Fibroblast of lung (primary cell): Measurements from ENCODE around the gene UNC13D. TPM values are rescaled to one million over a fixed set of nuclear protein-coding genes. Genes with fewer than 3 reads are reported as not detected.

Experiments used
- DNase-seq, 2 donors: peaks; one replicate each; pipeline versions ENCODE4 v3.0.0 to v3.0.0-alpha.2; 2010; ENCODE audit warnings: low read depth in 2 of 2
- H2AFZ ChIP-seq: 2 replicates; pipeline ENCODE4 v1.5.1; 2012; ENCODE audit warnings: low read length, control low read depth, inconsistent platforms
- H3K27ac ChIP-seq: 2 replicates; pipeline ENCODE4 v1.5.1; 2011; ENCODE audit warnings: low read length, control low read depth; ENCODE audit not compliant: insufficient read depth
- H3K27me3 ChIP-seq: 2 replicates; pipeline ENCODE4 v1.5.1; 2011; ENCODE audit warnings: mild to moderate bottlenecking, low read length; ENCODE audit not compliant: control insufficient read depth, insufficient read depth
- H3K36me3 ChIP-seq: 2 replicates; pipeline ENCODE4 v1.5.1; 2011; ENCODE audit warnings: low read length; ENCODE audit not compliant: control insufficient read depth, insufficient read depth
- H3K4me1 ChIP-seq: 2 replicates; pipeline ENCODE4 v1.5.1; 2011; ENCODE audit warnings: low read length; ENCODE audit not compliant: control insufficient read depth, insufficient read depth; ENCODE audit errors: extremely low read depth
- H3K4me2 ChIP-seq: 2 replicates; pipeline ENCODE4 v1.5.1; 2011; ENCODE audit warnings: low read length, control low read depth; ENCODE audit not compliant: insufficient read depth; ENCODE audit errors: extremely low read depth
- H3K4me3 ChIP-seq, 4 experiments: fragments of 200-600 bp in 1 of 4; sonication (generic) in 1 of 4; replicated peaks in 1 of 4; 2 replicates each; pipeline ENCODE4 v1.5.1; 2011 to 2016; ENCODE audit warnings: low read length in 4 of 4, low read depth in 3 of 4, mild to moderate bottlenecking in 3 of 4, control low read depth in 2 of 4, inconsistent platforms in 1 of 4, mixed read lengths in 1 of 4; ENCODE audit not compliant: insufficient read depth in 1 of 4; ENCODE audit errors: control extremely low read depth in 1 of 4
- H3K79me2 ChIP-seq: 2 replicates; pipeline ENCODE4 v1.5.1; 2012; ENCODE audit warnings: mild to moderate bottlenecking, low read length, inconsistent platforms; ENCODE audit not compliant: control insufficient read depth, insufficient read depth
- H3K9ac ChIP-seq: 2 replicates; pipeline ENCODE4 v1.5.1; 2011; ENCODE audit warnings: mild to moderate bottlenecking, low read length, control low read depth; ENCODE audit not compliant: insufficient read depth
- H3K9me3 ChIP-seq: 2 replicates; pipeline ENCODE4 v1.5.1; 2012; ENCODE audit warnings: low read depth, low read length; ENCODE audit not compliant: control insufficient read depth, insufficient read depth
- H4K20me1 ChIP-seq: 2 replicates; pipeline ENCODE4 v1.5.1; 2011; ENCODE audit warnings: low read length; ENCODE audit not compliant: control insufficient read depth, insufficient read depth; ENCODE audit errors: extremely low read depth
- EZH2 ChIP-seq: IDR thresholded peaks from 2 replicates; pipeline ENCODE4 v1.5.1; 2012; ENCODE audit warnings: low read length, control low read depth, mild to moderate bottlenecking; ENCODE audit errors: missing control alignments
- polyA plus RNA-seq, 2 donors: library from polyadenylated mRNA; depleted of rRNA in 1 of 2; stranded (reverse) in 1 of 2; unstranded in 1 of 2; fragments of >200 nt; gene quantifications; 2 replicates each; pipeline ENCODE4 v1.2.1, GENCODE V29; 2011 to 2012; ENCODE audit warnings: missing spikeins in 1 of 2
- total RNA-seq: library from RNA; depleted of rRNA; stranded (reverse); fragments of >200 nt; gene quantifications from 2 replicates; pipeline ENCODE4 v1.2.1, GENCODE V29; 2014
- TF ChIP-seq, protein P1 (sequence below), 2 donors: IDR thresholded peaks in 1 of 2; conservative IDR thresholded peaks in 1 of 2; 1 replicate in 1 of 2; 2 replicates in 1 of 2; pipeline ENCODE4 v1.5.1; 2011 to 2012; ENCODE audit warnings: low read length in 2 of 2, control low read depth in 1 of 2, inconsistent platforms in 1 of 2, low read depth in 1 of 2, mild to moderate bottlenecking in 1 of 2

Gene UNC13D
- total and polyA plus RNA-seq, 2 donors (not counting 1 experiment from before 2014, with no cell fraction given): 0.22 to 1.5 TPM

- Histone ChIP-seq H4K20me1 (peaks cover 2% of the 10 kb centered on the region), H3K4me3 (no peak overlapping the region), H3K79me2 (peaks cover 12% of the 10 kb centered on the region), H3K4me1 (peaks cover 7% of the 10 kb centered on the region), H3K27me3 (no peaks in the 10 kb centered on the region), H2AFZ (no peak overlapping the region), H3K9me3 (no peaks in the 10 kb centered on the region), H3K36me3 (peaks cover 11% of the 10 kb centered on the region), H3K9ac (no peak overlapping the region), H3K27ac (no peak overlapping the region), H3K4me2 (no peak overlapping the region)
- DNase-seq: no peak
- TF ChIP-seq EZH2: no peak
- TF ChIP-seq, protein P1, sequence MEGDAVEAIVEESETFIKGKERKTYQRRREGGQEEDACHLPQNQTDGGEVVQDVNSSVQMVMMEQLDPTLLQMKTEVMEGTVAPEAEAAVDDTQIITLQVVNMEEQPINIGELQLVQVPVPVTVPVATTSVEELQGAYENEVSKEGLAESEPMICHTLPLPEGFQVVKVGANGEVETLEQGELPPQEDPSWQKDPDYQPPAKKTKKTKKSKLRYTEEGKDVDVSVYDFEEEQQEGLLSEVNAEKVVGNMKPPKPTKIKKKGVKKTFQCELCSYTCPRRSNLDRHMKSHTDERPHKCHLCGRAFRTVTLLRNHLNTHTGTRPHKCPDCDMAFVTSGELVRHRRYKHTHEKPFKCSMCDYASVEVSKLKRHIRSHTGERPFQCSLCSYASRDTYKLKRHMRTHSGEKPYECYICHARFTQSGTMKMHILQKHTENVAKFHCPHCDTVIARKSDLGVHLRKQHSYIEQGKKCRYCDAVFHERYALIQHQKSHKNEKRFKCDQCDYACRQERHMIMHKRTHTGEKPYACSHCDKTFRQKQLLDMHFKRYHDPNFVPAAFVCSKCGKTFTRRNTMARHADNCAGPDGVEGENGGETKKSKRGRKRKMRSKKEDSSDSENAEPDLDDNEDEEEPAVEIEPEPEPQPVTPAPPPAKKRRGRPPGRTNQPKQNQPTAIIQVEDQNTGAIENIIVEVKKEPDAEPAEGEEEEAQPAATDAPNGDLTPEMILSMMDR (conservative IDR thresholded peaks at IDR 0.05 in 1 of 2, IDR thresholded peaks at IDR 0.05 in 1 of 2; ENCODE audit: low read depth in 1 of 2, low read length in 2 of 2): no peak
Measured at GRCh38 chr17:75891605-75892555, 47.7 kb upstream of the UNC13D start.

GRCh38 chr17:75891022-75891604 is 46.9 kb upstream of the UNC13D start:
- no peak overlapping the region for H3K27ac ChIP-seq
- H3K4me3 ChIP-seq: no peak overlapping the region
- peaks cover 2% of the 10 kb centered on the region for H4K20me1 ChIP-seq
- no peak overlapping the region for H2AFZ ChIP-seq
- H3K36me3 ChIP-seq: peaks cover 11% of the 10 kb centered on the region
- H3K79me2 ChIP-seq: peaks cover 12% of the 10 kb centered on the region
- DNase-seq: no peak
- H3K9me3 ChIP-seq: no peaks in the 10 kb centered on the region
- H3K4me2 ChIP-seq: no peak overlapping the region
- no peak overlapping the region for H3K9ac ChIP-seq
- TF ChIP-seq EZH2: no peak
- TF ChIP-seq, protein P1 (conservative IDR thresholded peaks at IDR 0.05 in 1 of 2, IDR thresholded peaks at IDR 0.05 in 1 of 2; ENCODE audit: low read depth in 1 of 2, low read length in 2 of 2): no peak
- H3K4me1 ChIP-seq: peaks cover 7% of the 10 kb centered on the region
- H3K27me3 ChIP-seq: no peaks in the 10 kb centered on the region

- Histone ChIP-seq H3K4me3 (no peak overlapping the region), H4K20me1 (peaks cover 2% of the 10 kb centered on the region), H3K9me3 (no peaks in the 10 kb centered on the region), H3K9ac (no peak overlapping the region), H3K79me2 (peaks cover 2% of the 10 kb centered on the region), H2AFZ (no peak overlapping the region), H3K27ac (no peak overlapping the region), H3K4me1 (no peaks in the 10 kb centered on the region), H3K27me3 (no peaks in the 10 kb centered on the region), H3K4me2 (no peak overlapping the region), H3K36me3 (peaks cover 9% of the 10 kb centered on the region)
- no peak for TF ChIP-seq EZH2
- TF ChIP-seq, protein P1 (conservative IDR thresholded peaks at IDR 0.05 in 1 of 2, IDR thresholded peaks at IDR 0.05 in 1 of 2; ENCODE audit: low read depth in 1 of 2, low read length in 2 of 2): no peak
- DNase-seq: no peak
Measured at GRCh38 chr17:75889454-75889853, 45.2 kb upstream of the UNC13D start.
